Hepatocyte (in vitro differentiated cells): ENCODE measurements around the gene VOPP1. TPM values are rescaled to one million over a fixed set of nuclear protein-coding genes. Genes with fewer than 3 reads are reported as not detected.

Source experiments
- DNase-seq: peaks from one replicate; pipeline ENCODE4 v3.0.0-alpha.2; 2016; ENCODE audit warnings: low spot score
- H2AFZ ChIP-seq: fragments of 200-600 bp; sonication (generic); 2 replicates; pipeline ENCODE4 v1.6.0; 2016; ENCODE audit warnings: antibody characterized with exemption, mild to moderate bottlenecking
- H3K27ac ChIP-seq: fragments of 200-600 bp; sonication (generic); 2 replicates; pipeline ENCODE4 v1.5.1; 2016; ENCODE audit warnings: mild to moderate bottlenecking
- H3K27me3 ChIP-seq: fragments of 200-600 bp; sonication (generic); 2 replicates; pipeline ENCODE4 v1.6.1; 2016
- H3K36me3 ChIP-seq: fragments of 200-600 bp; sonication (generic); replicated peaks from 2 replicates; pipeline ENCODE4 v1.5.1; 2016; ENCODE audit warnings: low read depth; ENCODE audit not compliant: insufficient read depth
- H3K4me1 ChIP-seq: fragments of 200-600 bp; sonication (generic); 2 replicates; pipeline ENCODE4 v1.5.1; 2016; ENCODE audit warnings: mild to moderate bottlenecking, moderate library complexity; ENCODE audit not compliant: insufficient read depth
- H3K4me2 ChIP-seq: fragments of 200-600 bp; sonication (generic); 2 replicates; pipeline ENCODE4 v1.6.0; 2016
- H3K4me3 ChIP-seq: fragments of 200-600 bp; sonication (generic); 2 replicates; pipeline ENCODE4 v1.5.1; 2016; ENCODE audit warnings: mild to moderate bottlenecking
- H3K79me2 ChIP-seq: fragments of 200-600 bp; sonication (generic); 2 replicates; pipeline ENCODE4 v1.6.0; 2017; ENCODE audit warnings: mild to moderate bottlenecking
- H3K9me2 ChIP-seq: fragments of 200-600 bp; sonication (generic); replicated peaks from 2 replicates; pipeline ENCODE4 v1.6.0; 2017; ENCODE audit warnings: mild to moderate bottlenecking; ENCODE audit not compliant: insufficient read depth
- H3K9me3 ChIP-seq: fragments of 200-600 bp; sonication (generic); 2 replicates; pipeline ENCODE4 v1.5.1; 2016; ENCODE audit warnings: low read depth, mild to moderate bottlenecking
- H4K20me1 ChIP-seq: fragments of 200-600 bp; sonication (generic); 2 replicates; pipeline ENCODE4 v1.6.0; 2016; ENCODE audit warnings: mild to moderate bottlenecking; ENCODE audit not compliant: insufficient read depth, poor library complexity, severe bottlenecking
- CTCF ChIP-seq: fragments of 200-600 bp; sonication (generic); IDR thresholded peaks from 2 replicates; pipeline ENCODE4 v1.5.1; 2016; ENCODE audit warnings: antibody characterized with exemption, mild to moderate bottlenecking; ENCODE audit not compliant: poor library complexity
- EZH2 ChIP-seq: fragments of 200-600 bp; sonication (generic); IDR thresholded peaks from 2 replicates; pipeline ENCODE4 v1.6.1; 2016; ENCODE audit warnings: antibody characterized with exemption, mild to moderate bottlenecking, borderline replicate concordance
- EZH2phosphoT487 ChIP-seq: fragments of 200-600 bp; sonication (generic); IDR thresholded peaks from one replicate; pipeline ENCODE4 v1.6.1; 2018; ENCODE audit warnings: antibody characterized with exemption, mild to moderate bottlenecking, low read depth, moderate library complexity; ENCODE audit not compliant: unreplicated experiment, severe bottlenecking
- WGBS: methylation state at CpG from one replicate; pipeline ENCODE4 v1.1.6; 2016; ENCODE audit warnings: low lambda C conversion rate; ENCODE audit errors: missing lambda C conversion rate; 5-methylcytosine and 5-hydroxymethylcytosine counted together
- polyA plus RNA-seq: library from polyadenylated mRNA; unstranded; fragments of >200 nt; fragmentation: Nextera tagmentation; extraction: Ambion mirVana; gene quantifications from 2 replicates; pipeline ENCODE4 v1.2.1, GENCODE V29; 2016
- total RNA-seq: library from RNA; depleted of rRNA; stranded (reverse); fragments of >200 nt; gene quantifications from 2 replicates; pipeline ENCODE4 v1.2.3, GENCODE V29; 2014

VOPP1 gene
- total and polyA plus RNA-seq, 2 experiments from 2014 or later, result 6.5 to 25.3 TPM

- Histone ChIP-seq H3K79me2 (no peaks in the 10 kb centered on the region), H3K4me2 (no peak overlapping the region), H3K9me3 (no peaks in the 10 kb centered on the region), H3K36me3 (no peaks in the 10 kb centered on the region), H3K4me3 (no peak overlapping the region), H3K4me1 (no peaks in the 10 kb centered on the region), H2AFZ (no peak overlapping the region), H4K20me1 (no peaks in the 10 kb centered on the region), H3K9me2 (no peaks in the 10 kb centered on the region), H3K27me3 (no peaks in the 10 kb centered on the region), H3K27ac (no peak overlapping the region)
- WGBS, result 90% methylated on average over 6 of the region's 6 CpGs
- no peak for DNase-seq
- TF ChIP-seq CTCF (no peak), EZH2phosphoT487 (no peak), EZH2 (no peak)
These were observed 93.6 kb downstream of the VOPP1 start for GRCh38 chr7:55478700-55479099.

- Histone ChIP-seq H3K9me2 (no peaks in the 10 kb centered on the region), H3K27ac (no peak overlapping the region), H3K27me3 (no peaks in the 10 kb centered on the region), H3K36me3 (no peaks in the 10 kb centered on the region), H3K9me3 (no peaks in the 10 kb centered on the region), H3K4me2 (no peak overlapping the region), H2AFZ (no peak overlapping the region), H3K4me3 (no peak overlapping the region), H3K4me1 (no peaks in the 10 kb centered on the region), H4K20me1 (no peaks in the 10 kb centered on the region), H3K79me2 (no peaks in the 10 kb centered on the region)
- TF ChIP-seq EZH2, result no peak
- no peak for TF ChIP-seq CTCF
- no peak for TF ChIP-seq EZH2phosphoT487
- no peak for DNase-seq
- 86% methylated on average over 13 of the region's 13 CpGs for WGBS
These were observed 94.4 kb downstream of the VOPP1 start for GRCh38 chr7:55477781-55478374.

GRCh38 chr7:55476852-55477780 lies 95.2 kb downstream of the VOPP1 start:
- H3K36me3 ChIP-seq, result no peaks in the 10 kb centered on the region
- no peak overlapping the region for H3K4me3 ChIP-seq
- TF ChIP-seq CTCF, result no peak
- TF ChIP-seq EZH2phosphoT487, result no peak
- TF ChIP-seq EZH2, result no peak
- H3K4me2 ChIP-seq, result no peak overlapping the region
- H4K20me1 ChIP-seq, result no peaks in the 10 kb centered on the region
- H3K4me1 ChIP-seq, result no peaks in the 10 kb centered on the region
- H3K9me2 ChIP-seq, result no peaks in the 10 kb centered on the region
- H3K27me3 ChIP-seq, result no peaks in the 10 kb centered on the region
- no peaks in the 10 kb centered on the region for H3K79me2 ChIP-seq
- H2AFZ ChIP-seq, result no peak overlapping the region
- no peak overlapping the region for H3K27ac ChIP-seq
- no peak for DNase-seq
- no peaks in the 10 kb centered on the region for H3K9me3 ChIP-seq
- 93% methylated on average over 19 of the region's 19 CpGs for WGBS
